NOMO-1 treated with DMSO at 0.1 percent for 48 hours (cell line): ENCODE measurements around the gene FAM24B.
"Not testable (repeated sequence)": the region's sequence is repeated elsewhere in the genome, so short reads cannot be mapped to it uniquely, and the experiment has no call there.

Experiments used
- DNase-seq: peaks from one replicate; lab custom pipeline; 2025; ENCODE audit not compliant: unreplicated experiment; lab: John Stamatoyannopoulos, UW

Gene FAM24B

GRCh38 chr10:122859527-122859926 lies 19.9 kb downstream of the FAM24B start:
- no peak for DNase-seq

- not testable (repeated sequence) for DNase-seq
These were observed 21.3 kb downstream of the FAM24B start for GRCh38 chr10:122858042-122858441.

GRCh38 chr10:122856902-122857301 lies 22.5 kb downstream of the FAM24B start:
- DNase-seq: no peak

GRCh38 chr10:122855745-122856144 lies 23.6 kb downstream of the FAM24B start:
- no peak for DNase-seq

- no peak for DNase-seq
These were observed 24.7 kb downstream of the FAM24B start for GRCh38 chr10:122854648-122855047.

- no peak for DNase-seq
These were observed 25.6 kb downstream of the FAM24B start for GRCh38 chr10:122853665-122854313.

GRCh38 chr10:122852261-122852660 lies 27.1 kb downstream of the FAM24B start:
- DNase-seq: no peak

- no peak for DNase-seq
These were observed 28.4 kb downstream of the FAM24B start for GRCh38 chr10:122850705-122851640.

GRCh38 chr10:122849900-122850605 lies 29.3 kb downstream of the FAM24B start:
- DNase-seq: no peak

- no peak for DNase-seq
These were observed 30.3 kb downstream of the FAM24B start for GRCh38 chr10:122849090-122849489.

GRCh38 chr10:122847782-122848604 lies 31.4 kb downstream of the FAM24B start:
- DNase-seq: no peak

GRCh38 chr10:122845783-122846332 lies 33.5 kb downstream of the FAM24B start, which contains the start of gene CUZD1:
Gene CUZD1, minus strand, starts transcription at chr10:122845857. Its CDS starts 14 bp downstream, at chr10:122845843.
- DNase-seq: no peak

GRCh38 chr10:122844146-122844545 lies 35.2 kb downstream of the FAM24B start:
- DNase-seq: no peak

GRCh38 chr10:122841569-122841968 lies 37.8 kb downstream of the FAM24B start:
- no peak for DNase-seq

GRCh38 chr10:122839505-122839904 lies 39.9 kb downstream of the FAM24B start:
- DNase-seq: no peak

GRCh38 chr10:122838880-122839279 lies 40.5 kb downstream of the FAM24B start:
- no peak for DNase-seq

GRCh38 chr10:122835908-122836307 lies 43.5 kb downstream of the FAM24B start:
- no peak for DNase-seq

- no peak for DNase-seq
These were observed 48.4 kb downstream of the FAM24B start for GRCh38 chr10:122830965-122831353.

GRCh38 chr10:122830273-122830964 lies 49.0 kb downstream of the FAM24B start:
- no peak for DNase-seq

- no peak for DNase-seq
These were observed 49.9 kb downstream of the FAM24B start for GRCh38 chr10:122829454-122829853.
